Measurements from ENCODE around the gene PCNX3. TPM values are rescaled to one million over a fixed set of nuclear protein-coding genes. Genes with fewer than 3 reads are reported as not detected.

PCNX3 gene
- total and polyA plus RNA-seq, 2 experiments from 2014 or later, result 8.1 to 23.5 TPM

GRCh38 chr11:65586247-65586630, 29.3 kb upstream of the PCNX3 start:
- no peak for DNase-seq
- H3K27me3 ChIP-seq (replicated peaks; ENCODE audit: insufficient read depth), result no peaks in the 10 kb centered on the region
- no peak overlapping the region for H3K27ac ChIP-seq
- no peaks in the 10 kb centered on the region for H4K20me1 ChIP-seq (ENCODE audit: insufficient read depth)
- in situ Hi-C loops (cut with MboI), result no loop called here
- TF ChIP-seq EZH2 (IDR thresholded peaks at IDR 0.05; ENCODE audit: insufficient read depth, poor library complexity, severe bottlenecking) (no peak), EZH2phosphoT487 (IDR thresholded peaks at IDR 0.05; ENCODE audit: insufficient read depth, low read depth) (no peak)
- H3K4me1 ChIP-seq (ENCODE audit: insufficient read depth), result no peaks in the 10 kb centered on the region
- peaks cover 12% of the 10 kb centered on the region; the same call in 1 of the 2 replicates for H3K36me3 ChIP-seq (ENCODE audit: low read depth)
- H3K9ac ChIP-seq, result no peak overlapping the region
- H3K79me2 ChIP-seq (ENCODE audit: insufficient read depth), result no peaks in the 10 kb centered on the region
- WGBS, 2 experiments (ENCODE audit: low coverage in 1 of 2, low lambda C conversion rate in 2 of 2, missing lambda C conversion rate in 2 of 2), result 90 to 92% methylated on average over 4 of the region's 4 CpGs
- no peak overlapping the region for H3K4me3 ChIP-seq
- H3K9me2 ChIP-seq (ENCODE audit: insufficient read depth), result no peaks in the 10 kb centered on the region
- peaks cover 5% of the 10 kb centered on the region; the same call in 1 of the 2 replicates for H3F3A ChIP-seq (ENCODE audit: insufficient read depth)
- no peak overlapping the region for H3K4me2 ChIP-seq (ENCODE audit: unreplicated experiment)
- no peak overlapping the region for H2AFZ ChIP-seq
- H3K9me3 ChIP-seq (ENCODE audit: low read depth), result no peaks in the 10 kb centered on the region

DNA sequence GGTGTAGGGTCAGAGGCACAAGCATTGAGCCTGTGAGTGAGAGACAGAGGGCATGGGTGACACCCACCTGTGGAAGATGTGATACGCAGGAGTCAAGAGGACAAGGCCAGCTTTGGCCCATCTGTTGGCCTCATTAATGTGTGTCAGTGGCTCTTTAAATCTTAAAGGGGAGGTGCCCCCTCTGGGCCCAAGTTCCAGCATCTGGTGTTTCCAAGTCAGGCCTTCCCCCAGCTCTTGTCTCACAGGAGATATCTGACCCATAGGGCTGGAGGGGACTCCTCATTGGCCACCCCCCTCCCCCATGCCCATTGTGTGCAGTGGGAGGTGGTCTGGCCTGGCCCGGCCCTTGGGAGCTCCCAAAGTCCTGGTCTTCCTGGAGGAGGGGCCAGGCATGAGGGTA, 28.9 kb upstream of the PCNX3 start:
- Histone ChIP-seq H3K27ac (no peak overlapping the region), H3K79me2 (ENCODE audit: insufficient read depth) (no peaks in the 10 kb centered on the region), H3K9ac (no peak overlapping the region), H4K20me1 (ENCODE audit: insufficient read depth) (no peaks in the 10 kb centered on the region), H3K4me1 (ENCODE audit: insufficient read depth) (no peaks in the 10 kb centered on the region), H3F3A (ENCODE audit: insufficient read depth) (peaks cover 5% of the 10 kb centered on the region; the same call in 1 of the 2 replicates), H3K9me2 (ENCODE audit: insufficient read depth) (no peaks in the 10 kb centered on the region), H3K4me2 (ENCODE audit: unreplicated experiment) (no peak overlapping the region), H3K9me3 (ENCODE audit: low read depth) (no peaks in the 10 kb centered on the region), H3K27me3 (replicated peaks; ENCODE audit: insufficient read depth) (no peaks in the 10 kb centered on the region), H2AFZ (no peak overlapping the region), H3K4me3 (no peak overlapping the region), H3K36me3 (ENCODE audit: low read depth) (peaks cover 9% of the 10 kb centered on the region; the same call in 1 of the 2 replicates)
- no peak for DNase-seq
- 80 to 83% methylated on average over 2 of the region's 2 CpGs for WGBS, 2 experiments (ENCODE audit: low coverage in 1 of 2, low lambda C conversion rate in 2 of 2, missing lambda C conversion rate in 2 of 2)
- in situ Hi-C loops (cut with MboI), result no loop called here
- TF ChIP-seq EZH2phosphoT487 (IDR thresholded peaks at IDR 0.05; ENCODE audit: insufficient read depth, low read depth), result no peak
- TF ChIP-seq EZH2 (IDR thresholded peaks at IDR 0.05; ENCODE audit: insufficient read depth, poor library complexity, severe bottlenecking), result no peak

GRCh38 chr11:65588199-65589054, 27.1 kb upstream of the PCNX3 start:
- H3K27me3 ChIP-seq (replicated peaks; ENCODE audit: insufficient read depth), result no peaks in the 10 kb centered on the region
- no peak for TF ChIP-seq EZH2 (IDR thresholded peaks at IDR 0.05; ENCODE audit: insufficient read depth, poor library complexity, severe bottlenecking)
- TF ChIP-seq EZH2phosphoT487 (IDR thresholded peaks at IDR 0.05; ENCODE audit: insufficient read depth, low read depth), result no peak
- peak; percentile 64 for DNase-seq
- H3K4me1 ChIP-seq (ENCODE audit: insufficient read depth), result no peaks in the 10 kb centered on the region
- in situ Hi-C loops (cut with MboI), result no loop called here
- H3F3A ChIP-seq (ENCODE audit: insufficient read depth), result peaks cover 5% of the 10 kb centered on the region; the same call in 1 of the 2 replicates
- no peak overlapping the region for H2AFZ ChIP-seq
- no peaks in the 10 kb centered on the region for H4K20me1 ChIP-seq (ENCODE audit: insufficient read depth)
- H3K9me2 ChIP-seq (ENCODE audit: insufficient read depth), result no peaks in the 10 kb centered on the region
- 0 out of 2 replicates have a peak, but pooled peaks cover 6% of the 10 kb centered on the region for H3K36me3 ChIP-seq (ENCODE audit: low read depth)
- H3K9me3 ChIP-seq (ENCODE audit: low read depth), result no peaks in the 10 kb centered on the region
- WGBS, 2 experiments (ENCODE audit: low coverage in 1 of 2, low lambda C conversion rate in 2 of 2, missing lambda C conversion rate in 2 of 2), result 80 to 82% methylated on average over 11 to 13 of the region's 13 CpGs
- no peak overlapping the region for H3K27ac ChIP-seq
- H3K9ac ChIP-seq, result no peak overlapping the region
- no peaks in the 10 kb centered on the region for H3K79me2 ChIP-seq (ENCODE audit: insufficient read depth)
- no peak overlapping the region for H3K4me3 ChIP-seq
- H3K4me2 ChIP-seq (ENCODE audit: unreplicated experiment), result no peak overlapping the region

DNA sequence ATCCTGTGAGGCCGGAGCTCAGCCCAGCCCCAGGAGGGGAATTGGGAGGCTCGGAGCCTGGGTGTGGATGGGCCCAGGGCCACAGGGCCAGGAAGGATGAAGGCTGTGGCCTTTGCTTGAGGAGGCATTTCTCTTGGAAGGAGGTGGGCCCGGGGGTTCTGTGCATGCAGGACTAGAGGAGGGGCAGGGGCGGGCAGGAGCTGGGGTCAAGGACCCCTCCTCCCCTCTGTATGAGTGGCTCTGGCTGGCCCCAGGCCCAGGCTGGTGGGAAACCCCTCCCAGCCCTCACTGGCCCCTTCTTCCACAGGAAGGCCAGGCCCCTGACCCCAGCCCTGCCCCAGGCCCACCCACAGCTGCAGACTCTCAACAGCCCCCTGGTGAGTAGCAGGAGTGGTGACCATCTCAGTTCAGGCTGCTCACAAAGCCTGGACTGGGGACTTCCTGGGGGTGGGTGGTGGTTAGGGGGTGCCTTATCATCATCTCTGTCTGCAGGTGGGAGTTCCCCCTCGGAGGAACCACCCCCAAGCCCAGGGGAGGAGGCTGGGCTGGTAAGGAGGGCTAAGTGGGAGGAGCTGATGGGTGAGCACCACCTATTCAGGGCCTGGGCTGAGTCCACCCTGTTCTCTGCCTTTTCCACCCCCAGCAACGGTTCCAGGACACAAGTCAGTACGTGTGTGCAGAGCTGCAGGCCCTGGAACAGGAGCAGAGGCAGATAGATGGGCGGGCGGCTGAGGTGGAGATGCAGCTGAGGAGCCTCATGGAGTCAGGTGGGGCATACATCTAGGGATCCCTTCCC, 25.9 kb upstream of the PCNX3 start:
- no peaks in the 10 kb centered on the region for H3K9me3 ChIP-seq (ENCODE audit: low read depth)
- no peak overlapping the region for H3K4me3 ChIP-seq
- no peaks in the 10 kb centered on the region for H3K79me2 ChIP-seq (ENCODE audit: insufficient read depth)
- H3K9me2 ChIP-seq (ENCODE audit: insufficient read depth), result no peaks in the 10 kb centered on the region
- no peak for TF ChIP-seq EZH2phosphoT487 (IDR thresholded peaks at IDR 0.05; ENCODE audit: insufficient read depth, low read depth)
- no peak for TF ChIP-seq EZH2 (IDR thresholded peaks at IDR 0.05; ENCODE audit: insufficient read depth, poor library complexity, severe bottlenecking)
- H2AFZ ChIP-seq, result no peak overlapping the region
- H3K4me2 ChIP-seq (ENCODE audit: unreplicated experiment), result no peak overlapping the region
- no peak for DNase-seq
- H3K27ac ChIP-seq, result no peak overlapping the region
- 0 out of 2 replicates have a peak, but pooled peaks cover 6% of the 10 kb centered on the region for H3K36me3 ChIP-seq (ENCODE audit: low read depth)
- in situ Hi-C loops (cut with MboI), result no loop called here
- H3K27me3 ChIP-seq (replicated peaks; ENCODE audit: insufficient read depth), result no peaks in the 10 kb centered on the region
- no peak overlapping the region for H3K9ac ChIP-seq
- no peaks in the 10 kb centered on the region for H3K4me1 ChIP-seq (ENCODE audit: insufficient read depth)
- H4K20me1 ChIP-seq (ENCODE audit: insufficient read depth), result no peaks in the 10 kb centered on the region
- H3F3A ChIP-seq (ENCODE audit: insufficient read depth), result peaks cover 12% of the 10 kb centered on the region
- 76 to 88% methylated on average over 7 to 9 of the region's 9 CpGs for WGBS, 2 experiments (ENCODE audit: low coverage in 1 of 2, low lambda C conversion rate in 2 of 2, missing lambda C conversion rate in 2 of 2)
